ENCODE results near the gene TMEM117. TPM values are rescaled to one million over a fixed set of nuclear protein-coding genes. Genes with fewer than 3 reads are reported as not detected.

TMEM117 gene
- total RNA-seq, 2 experiments from 2014 or later, result 0.95 to 7.1 TPM

DNA sequence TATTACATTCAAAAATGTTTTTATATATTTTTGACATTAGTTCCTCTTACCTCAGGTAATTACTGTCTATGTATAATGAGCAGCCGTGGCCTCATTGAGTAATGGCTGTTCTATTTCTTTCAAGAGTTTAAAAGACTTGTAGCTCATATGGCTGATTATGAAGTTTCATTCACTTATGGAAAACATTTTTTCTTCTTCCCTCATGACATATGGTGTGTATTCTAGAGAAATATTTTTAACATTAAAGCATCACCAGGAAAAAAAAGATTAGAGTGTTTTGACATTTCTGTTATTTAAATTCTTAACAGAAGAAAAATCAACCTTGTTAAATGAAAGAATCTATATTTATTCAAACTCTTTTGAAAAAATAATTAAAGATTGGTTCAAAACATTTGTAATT lies 422.4 kb downstream of the TMEM117 start:
- no peak overlapping the region for H3K27ac ChIP-seq (ENCODE audit: low read depth, low read length, poor library complexity, severe bottlenecking)
- DNase-seq (ENCODE audit: low spot score), result no peak
- BruUV-seq (replicated peaks), result no TSS peak
- H3K9me3 ChIP-seq (ENCODE audit: low read length), result no peaks in the 10 kb centered on the region
- H3K4me1 ChIP-seq (ENCODE audit: insufficient read depth, low read length, poor library complexity, severe bottlenecking), result no peaks in the 10 kb centered on the region
- H3K4me3 ChIP-seq (ENCODE audit: low read depth, low read length, poor library complexity, severe bottlenecking), result no peak overlapping the region
- H3K4me2 ChIP-seq (ENCODE audit: low read length), result no peak overlapping the region
- no peak overlapping the region for H2AFZ ChIP-seq (ENCODE audit: low read length)
- CTCF ChIA-PET (ENCODE audit: unreplicated experiment), result no interaction called here
- H3K9me2 ChIP-seq (ENCODE audit: insufficient read depth, low read length), result no peaks in the 10 kb centered on the region
- intact Hi-C loops (cut with micrococcal nuclease; ENCODE audit: unreplicated experiment), result no loop called here
- POLR2A ChIA-PET, result interaction anchor here (1.1 kb wide), 1 partner anchor 9 kb away, joined by 5 read pairs; no protein-coding TSS in a partner anchor
- no peaks in the 10 kb centered on the region for H3K36me3 ChIP-seq (ENCODE audit: insufficient read depth, low read length)
- H3K79me2 ChIP-seq (ENCODE audit: insufficient read depth, low read depth, low read length), result no peaks in the 10 kb centered on the region
- TF ChIP-seq EZH2phosphoT487 (IDR thresholded peaks at IDR 0.05; ENCODE audit: borderline replicate concordance, low read depth, low read length), result no peak
- TF ChIP-seq, protein P1, sequence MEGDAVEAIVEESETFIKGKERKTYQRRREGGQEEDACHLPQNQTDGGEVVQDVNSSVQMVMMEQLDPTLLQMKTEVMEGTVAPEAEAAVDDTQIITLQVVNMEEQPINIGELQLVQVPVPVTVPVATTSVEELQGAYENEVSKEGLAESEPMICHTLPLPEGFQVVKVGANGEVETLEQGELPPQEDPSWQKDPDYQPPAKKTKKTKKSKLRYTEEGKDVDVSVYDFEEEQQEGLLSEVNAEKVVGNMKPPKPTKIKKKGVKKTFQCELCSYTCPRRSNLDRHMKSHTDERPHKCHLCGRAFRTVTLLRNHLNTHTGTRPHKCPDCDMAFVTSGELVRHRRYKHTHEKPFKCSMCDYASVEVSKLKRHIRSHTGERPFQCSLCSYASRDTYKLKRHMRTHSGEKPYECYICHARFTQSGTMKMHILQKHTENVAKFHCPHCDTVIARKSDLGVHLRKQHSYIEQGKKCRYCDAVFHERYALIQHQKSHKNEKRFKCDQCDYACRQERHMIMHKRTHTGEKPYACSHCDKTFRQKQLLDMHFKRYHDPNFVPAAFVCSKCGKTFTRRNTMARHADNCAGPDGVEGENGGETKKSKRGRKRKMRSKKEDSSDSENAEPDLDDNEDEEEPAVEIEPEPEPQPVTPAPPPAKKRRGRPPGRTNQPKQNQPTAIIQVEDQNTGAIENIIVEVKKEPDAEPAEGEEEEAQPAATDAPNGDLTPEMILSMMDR (conservative IDR thresholded peaks at IDR 0.05; ENCODE audit: low read length), result no peak
- no peaks in the 10 kb centered on the region for H4K20me1 ChIP-seq (ENCODE audit: insufficient read depth, low read length)

DNA sequence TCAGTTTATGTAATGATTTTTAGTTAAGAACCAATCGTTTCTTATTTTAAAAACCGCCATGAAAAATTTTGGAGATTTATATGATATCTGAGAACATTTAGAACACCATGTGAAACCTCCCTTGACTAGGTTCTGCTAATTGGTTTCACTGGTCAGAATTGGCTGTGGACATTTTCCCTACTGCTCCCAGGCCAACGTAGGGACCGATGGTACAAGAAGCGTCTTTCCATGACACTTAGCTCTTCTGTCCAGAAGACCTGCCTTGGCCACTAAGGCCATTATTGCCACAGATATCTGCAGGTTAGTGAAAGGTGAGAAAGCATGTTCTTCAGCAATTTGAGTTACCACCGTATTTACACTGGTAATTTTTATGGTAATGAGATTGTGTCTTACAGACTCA lies 424.0 kb downstream of the TMEM117 start:
- Histone ChIP-seq H3K4me3 (ENCODE audit: low read depth, low read length, poor library complexity, severe bottlenecking) (no peak overlapping the region), H3K79me2 (ENCODE audit: insufficient read depth, low read depth, low read length) (no peaks in the 10 kb centered on the region), H3K9me2 (ENCODE audit: insufficient read depth, low read length) (no peaks in the 10 kb centered on the region), H3K36me3 (ENCODE audit: insufficient read depth, low read length) (no peaks in the 10 kb centered on the region), H3K4me1 (ENCODE audit: insufficient read depth, low read length, poor library complexity, severe bottlenecking) (no peaks in the 10 kb centered on the region), H3K4me2 (ENCODE audit: low read length) (no peak overlapping the region), H2AFZ (ENCODE audit: low read length) (no peak overlapping the region), H4K20me1 (ENCODE audit: insufficient read depth, low read length) (no peaks in the 10 kb centered on the region), H3K27ac (ENCODE audit: low read depth, low read length, poor library complexity, severe bottlenecking) (no peak overlapping the region), H3K9me3 (ENCODE audit: low read length) (no peaks in the 10 kb centered on the region)
- no peak for TF ChIP-seq EZH2phosphoT487 (IDR thresholded peaks at IDR 0.05; ENCODE audit: borderline replicate concordance, low read depth, low read length)
- TF ChIP-seq, protein P1 (conservative IDR thresholded peaks at IDR 0.05; ENCODE audit: low read length), result no peak
- intact Hi-C loops (cut with micrococcal nuclease; ENCODE audit: unreplicated experiment), result no loop called here
- ChIA-PET CTCF (ENCODE audit: unreplicated experiment) (no interaction called here), POLR2A (no interaction called here)
- no peak for DNase-seq (ENCODE audit: low spot score)
- BruUV-seq (replicated peaks), result no TSS peak

GRCh38 chr12:44260581-44260980 lies 424.7 kb downstream of the TMEM117 start:
- no TSS peak for BruUV-seq (replicated peaks)
- ChIA-PET POLR2A (interaction anchor here (0.9 kb wide), 1 partner anchor 219 kb away, joined by 3 read pairs; no protein-coding TSS in a partner anchor), CTCF (ENCODE audit: unreplicated experiment) (no interaction called here)
- Histone ChIP-seq H3K4me1 (ENCODE audit: insufficient read depth, low read length, poor library complexity, severe bottlenecking) (no peaks in the 10 kb centered on the region), H2AFZ (ENCODE audit: low read length) (no peak overlapping the region), H3K4me2 (ENCODE audit: low read length) (no peak overlapping the region), H3K9me2 (ENCODE audit: insufficient read depth, low read length) (no peaks in the 10 kb centered on the region), H4K20me1 (ENCODE audit: insufficient read depth, low read length) (no peaks in the 10 kb centered on the region), H3K36me3 (ENCODE audit: insufficient read depth, low read length) (no peaks in the 10 kb centered on the region), H3K79me2 (ENCODE audit: insufficient read depth, low read depth, low read length) (no peaks in the 10 kb centered on the region), H3K27ac (ENCODE audit: low read depth, low read length, poor library complexity, severe bottlenecking) (no peak overlapping the region), H3K4me3 (ENCODE audit: low read depth, low read length, poor library complexity, severe bottlenecking) (no peak overlapping the region), H3K9me3 (ENCODE audit: low read length) (no peaks in the 10 kb centered on the region)
- intact Hi-C loops (cut with micrococcal nuclease; ENCODE audit: unreplicated experiment), result no loop called here
- no peak for DNase-seq (ENCODE audit: low spot score)
- TF ChIP-seq, protein P1 (conservative IDR thresholded peaks at IDR 0.05; ENCODE audit: low read length), result no peak
- TF ChIP-seq EZH2phosphoT487 (IDR thresholded peaks at IDR 0.05; ENCODE audit: borderline replicate concordance, low read depth, low read length), result no peak

All from OCI-LY7 (cell line).